GM19025 (cell line): ENCODE results near the gene ATG16L1.
A peak's percentile ranks its signal among the peaks of the same experiment; 100 is the strongest.

Source experiments
- ATAC-seq: cut with Tn5 transposase; IDR thresholded peaks from one replicate; pipeline ENCODE4 v1.9.1; 2021; ENCODE audit warnings: mild to moderate bottlenecking, low read depth, moderate library complexity; ENCODE audit not compliant: unreplicated experiment

Gene ATG16L1

GRCh38 chr2:233256048-233256447, 4.6 kb downstream of the ATG16L1 start:
- ATAC-seq: no peak

GRCh38 chr2:233258211-233258610, 6.7 kb downstream of the ATG16L1 start:
- no peak for ATAC-seq

DNA sequence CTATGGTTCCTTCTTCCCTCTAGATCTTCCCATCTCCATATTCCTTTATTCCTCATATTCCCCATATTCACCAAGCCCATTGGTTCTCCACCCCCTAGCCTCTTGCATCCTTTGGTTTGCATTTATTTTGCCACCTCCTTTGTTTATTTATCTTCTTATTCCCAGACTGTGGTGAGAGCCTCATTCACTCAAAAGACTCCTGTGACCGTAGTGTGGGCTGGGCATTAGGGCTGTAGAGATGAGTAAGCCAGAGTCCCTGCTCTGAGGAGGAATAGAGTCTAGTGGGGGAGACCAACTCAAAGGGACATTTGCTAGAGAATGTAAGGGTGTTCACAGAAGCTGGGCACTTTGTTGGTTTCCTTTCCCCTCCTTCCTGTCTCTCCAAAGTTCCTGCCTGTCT, 8.3 kb downstream of the ATG16L1 start:
- no peak for ATAC-seq

DNA sequence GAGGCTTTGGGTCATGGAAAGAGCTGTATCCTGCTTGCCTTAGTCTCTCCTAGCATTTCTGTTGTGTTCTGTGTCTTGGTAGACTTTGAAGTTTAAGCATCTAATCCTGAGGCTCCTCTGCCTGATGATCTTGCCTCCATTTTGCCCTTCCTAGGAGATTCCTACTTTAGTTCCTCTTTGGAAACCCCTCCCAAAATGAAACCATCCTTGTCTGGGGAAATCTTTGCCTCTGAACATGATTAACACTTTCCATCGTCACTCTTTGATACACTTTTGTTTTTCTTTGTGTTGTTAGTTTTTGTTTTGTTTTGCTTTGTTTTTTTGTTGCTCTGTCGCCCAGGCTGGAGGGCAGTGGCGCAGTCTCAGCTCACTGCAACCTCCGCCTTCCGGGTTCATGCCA, 9.2 kb downstream of the ATG16L1 start:
- no peak for ATAC-seq

- no peak for ATAC-seq
These were observed 10.5 kb downstream of the ATG16L1 start for GRCh38 chr2:233261819-233262555.

GRCh38 chr2:233262562-233262961, 11.1 kb downstream of the ATG16L1 start:
- no peak for ATAC-seq

DNA sequence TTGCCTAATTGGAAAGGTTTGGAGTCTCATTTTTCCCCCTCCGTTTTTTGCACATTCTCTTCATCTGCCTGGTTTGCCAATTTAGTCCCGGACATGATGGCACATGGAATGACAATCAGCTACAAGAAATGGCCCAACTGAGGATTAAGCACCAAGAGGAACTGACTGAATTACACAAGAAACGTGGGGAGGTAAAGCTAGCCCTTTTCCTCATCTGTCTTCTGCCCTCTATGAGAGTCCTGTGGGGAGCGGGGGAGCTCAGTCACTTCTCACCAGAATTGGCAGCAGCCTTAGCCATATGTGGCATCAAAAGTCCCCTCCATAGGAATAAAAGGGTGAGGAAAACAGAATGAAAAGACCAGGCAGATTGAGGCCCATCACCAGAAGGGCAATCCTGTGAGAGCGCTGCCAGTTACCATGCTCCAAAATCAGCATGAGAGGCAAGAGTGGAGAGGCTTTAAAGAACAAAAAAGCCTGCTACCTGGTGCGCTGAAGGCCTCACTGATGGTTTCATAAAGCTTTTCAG, 11.6 kb downstream of the ATG16L1 start:
- no peak for ATAC-seq

DNA sequence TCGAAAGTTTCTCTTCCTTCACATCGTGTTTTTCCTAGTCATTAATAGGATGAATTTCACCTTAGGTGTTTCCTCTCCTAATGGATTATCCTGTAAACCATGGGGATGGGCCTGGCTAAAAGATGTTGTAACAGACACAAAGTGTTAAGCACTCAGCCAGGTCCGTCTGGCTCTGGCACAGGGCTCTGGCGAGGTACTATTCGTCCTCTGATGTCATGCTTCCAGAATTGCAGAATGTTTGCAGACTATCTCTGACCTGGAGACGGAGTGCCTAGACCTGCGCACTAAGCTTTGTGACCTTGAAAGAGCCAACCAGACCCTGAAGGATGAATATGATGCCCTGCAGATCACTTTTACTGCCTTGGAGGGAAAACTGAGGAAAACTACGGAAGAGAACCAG, 13.2 kb downstream of the ATG16L1 start:
- no peak for ATAC-seq

DNA sequence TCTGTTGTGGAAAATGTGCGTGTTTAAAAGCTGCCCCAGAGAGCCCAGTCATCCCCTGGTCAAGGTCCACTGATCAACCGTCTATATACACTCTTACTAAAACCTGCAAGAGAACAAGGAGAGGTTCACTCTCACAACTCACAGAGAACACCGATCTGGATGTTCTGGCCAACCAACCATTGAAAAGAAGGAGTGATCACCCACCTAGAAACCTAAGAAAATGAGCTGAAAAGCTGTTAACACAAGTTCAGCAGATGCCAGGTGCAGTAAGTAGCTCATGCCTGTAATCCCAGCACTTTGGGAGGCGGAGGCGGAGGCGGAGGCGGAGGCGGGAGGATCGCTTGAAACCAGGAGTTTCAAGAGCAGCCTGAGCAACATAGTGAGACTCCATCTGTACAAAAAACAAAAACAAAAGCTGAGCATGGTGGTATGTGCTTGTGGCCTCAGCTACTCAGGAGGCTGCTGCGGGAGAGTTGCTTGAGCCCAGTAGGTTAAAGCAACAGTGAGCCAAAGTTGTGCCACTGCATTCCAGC, 14.5 kb downstream of the ATG16L1 start:
- no peak for ATAC-seq

GRCh38 chr2:233266481-233266880, 15.0 kb downstream of the ATG16L1 start:
- ATAC-seq: no peak

- ATAC-seq: peak; percentile 73
These were observed 16.2 kb downstream of the ATG16L1 start for GRCh38 chr2:233267516-233268245.

- no peak for ATAC-seq
These were observed 18.9 kb downstream of the ATG16L1 start for GRCh38 chr2:233270366-233270765.

DNA sequence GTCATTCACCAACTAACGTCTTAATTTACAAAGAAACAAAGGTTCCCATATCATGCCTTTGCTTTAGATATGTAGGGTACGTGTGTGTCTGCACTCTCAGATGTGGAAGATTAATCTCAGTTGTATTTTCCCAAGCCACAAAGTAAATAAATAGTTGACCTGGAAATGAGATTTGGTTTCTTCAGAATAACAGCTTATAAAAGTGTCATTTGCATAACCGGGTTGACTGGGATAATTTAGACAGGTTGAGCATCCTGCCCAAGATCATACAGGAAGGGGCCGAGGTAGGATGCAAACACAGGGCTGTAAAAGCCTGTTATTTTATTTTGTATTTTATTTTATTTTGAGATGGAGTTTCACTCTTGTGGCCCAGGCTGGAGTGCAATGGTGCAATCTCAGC, 19.5 kb downstream of the ATG16L1 start:
- ATAC-seq: no peak

- ATAC-seq: no peak
These were observed 20.2 kb downstream of the ATG16L1 start for GRCh38 chr2:233271693-233272092.

DNA sequence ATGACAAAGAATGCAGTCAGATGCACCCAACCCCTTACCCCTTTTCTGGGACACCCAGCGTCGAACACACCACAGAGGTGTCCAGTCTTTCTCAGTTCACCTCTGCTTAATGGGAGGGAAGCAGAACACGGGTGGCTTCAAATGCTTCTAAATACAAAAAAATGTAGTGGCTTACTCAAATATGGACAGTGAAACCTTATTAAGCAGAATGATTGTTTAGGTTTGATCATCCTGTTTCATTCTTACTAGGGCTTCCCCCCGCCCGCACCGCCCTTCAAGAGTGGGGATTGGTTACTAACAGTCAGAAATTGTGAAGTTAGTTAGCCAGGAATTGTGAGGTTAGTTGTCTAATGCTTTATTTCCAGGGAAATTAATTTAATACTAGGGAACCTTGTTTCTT, 21.6 kb downstream of the ATG16L1 start:
- no peak for ATAC-seq

GRCh38 chr2:233275223-233275622, 23.8 kb downstream of the ATG16L1 start:
- ATAC-seq: no peak

DNA sequence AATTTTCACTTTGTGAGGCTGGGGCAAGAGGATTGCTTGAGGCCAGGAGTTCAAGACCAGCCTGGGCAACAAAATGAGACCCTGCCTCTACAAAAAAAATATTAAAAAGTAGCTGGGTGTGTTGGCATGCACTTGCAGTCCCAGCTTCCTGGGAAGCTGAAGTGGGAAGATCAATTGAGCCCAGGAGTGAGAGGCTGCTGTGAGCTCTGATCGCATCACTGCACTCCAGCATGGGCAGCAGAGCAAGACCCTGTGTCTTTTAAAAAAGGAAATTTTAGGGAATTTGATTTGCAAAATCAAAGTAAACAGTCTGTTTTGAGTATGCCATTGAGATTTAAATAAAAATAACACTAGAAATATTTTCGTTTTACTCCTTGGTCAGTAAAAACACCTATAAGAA, 27.4 kb downstream of the ATG16L1 start:
- ATAC-seq: no peak

DNA sequence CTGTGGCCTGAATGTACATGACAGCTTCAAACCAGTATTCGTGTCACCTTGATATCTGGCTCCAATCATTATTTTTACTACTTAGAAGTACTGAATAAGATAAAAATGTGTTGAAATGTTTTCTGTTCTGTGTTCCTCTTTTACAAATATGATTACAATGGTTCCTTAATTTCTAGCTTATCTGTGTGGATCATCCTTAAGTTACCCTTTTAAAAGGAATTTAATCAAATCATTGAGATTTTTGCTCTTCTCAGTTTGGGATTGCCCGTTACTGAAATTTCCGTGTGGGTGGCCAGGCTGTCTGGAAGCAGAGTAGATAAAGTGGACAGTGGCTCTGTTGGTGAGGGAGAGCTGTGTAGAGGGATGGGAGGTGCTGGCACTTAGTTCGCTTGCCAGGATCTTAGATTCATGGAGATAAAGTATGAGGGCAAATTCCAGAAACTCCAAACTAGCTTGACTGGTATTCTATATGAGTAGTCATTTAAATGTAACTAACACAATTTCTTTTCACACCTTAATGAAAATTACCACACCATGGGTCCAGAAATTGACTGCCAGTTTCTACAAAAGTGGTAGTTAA, 28.7 kb downstream of the ATG16L1 start:
- no peak for ATAC-seq

GRCh38 chr2:233281553-233281952, 30.1 kb downstream of the ATG16L1 start:
- no peak for ATAC-seq

- no peak for ATAC-seq
These were observed 30.6 kb downstream of the ATG16L1 start for GRCh38 chr2:233281992-233282603.

- no peak for ATAC-seq
These were observed 34.4 kb downstream of the ATG16L1 start for GRCh38 chr2:233285921-233286320.
